ENCODE measurements around the gene HNRNPH2.

- TF ChIP-seq CTCF (IDR thresholded peaks at IDR 0.05 in 2 of 3, conservative IDR thresholded peaks at IDR 0.05 in 1 of 3; ENCODE audit: borderline replicate concordance in 1 of 3, insufficient read depth in 1 of 3, low read depth in 2 of 3, low read length in 2 of 3): no peak
- TF ChIP-seq POLR2A (IDR thresholded peaks at IDR 0.05; ENCODE audit: borderline replicate concordance, extremely low read depth, insufficient read depth, insufficient read length): no peak
- no peak for TF ChIP-seq MAX (IDR thresholded peaks at IDR 0.05)
- TF ChIP-seq EZH2phosphoT487 (IDR thresholded peaks at IDR 0.05; ENCODE audit: borderline replicate concordance): no peak
- TF ChIP-seq ZNF274 (IDR thresholded peaks at IDR 0.05; ENCODE audit: low read depth, low read length): no peak
- TF ChIP-seq SP1 (IDR thresholded peaks at IDR 0.05; ENCODE audit: low read depth): no peak
- no peak for TF ChIP-seq SIN3A (IDR thresholded peaks at IDR 0.05; ENCODE audit: low read depth)
- TF ChIP-seq EZH2 (IDR thresholded peaks at IDR 0.05): no peak
- no peak for TF ChIP-seq RAD21 (IDR thresholded peaks at IDR 0.05; ENCODE audit: low read depth)
- TF ChIP-seq REST (IDR thresholded peaks at IDR 0.05; ENCODE audit: low read depth): no peak
- TF ChIP-seq ATF3 (IDR thresholded peaks at IDR 0.05): no peak
- no peak for TF ChIP-seq JUND (IDR thresholded peaks at IDR 0.05)
Measured at GRCh38 chrX:101398694-101399093, 9.3 kb upstream of the HNRNPH2 start.

Measured in HCT116 (cell line).